ENCODE data around the gene SEPTIN10. TPM values are rescaled to one million over a fixed set of nuclear protein-coding genes. Genes with fewer than 3 reads are reported as not detected.

The SEPTIN10 gene
- total and polyA plus RNA-seq, 2 experiments from 2014 or later = 52.3 to 85.1 TPM

GRCh38 chr2:109513230-109513629 is 100.5 kb downstream of the SEPTIN10 start:
- H3K4me3 ChIP-seq = no peak overlapping the region
- Mint-ChIP-seq H3K36me3 (ENCODE audit: low read depth) (no peaks in the 10 kb centered on the region), H3K9me3 (no peaks in the 10 kb centered on the region), H3K4me3 (no peak overlapping the region), H3K27me3 (ENCODE audit: insufficient read depth, low read depth, poor library complexity) (peaks cover 14% of the 10 kb centered on the region), H3K27ac (no peak overlapping the region), H3K4me1 (peaks cover 4% of the 10 kb centered on the region; the same call in 1 of the 3 replicates)
- H3F3A ChIP-seq (replicated peaks; ENCODE audit: low read depth) = no peaks in the 10 kb centered on the region
- DNase-seq (ENCODE audit: low spot score) = no peak
- TF ChIP-seq POLR2AphosphoS5 (IDR thresholded peaks at IDR 0.05; ENCODE audit: low read depth) (no peak), ZNF114 (CRISPR knock-in tag; IDR thresholded peaks at IDR 0.05) (no peak), JUNB (IDR thresholded peaks at IDR 0.05; ENCODE audit: unreplicated experiment) (no peak), EZH2 (IDR thresholded peaks at IDR 0.05; ENCODE audit: low read depth, unreplicated experiment) (no peak), ZNF462 (CRISPR knock-in tag; IDR thresholded peaks at IDR 0.05) (no peak), NANOG (IDR thresholded peaks at IDR 0.05; ENCODE audit: borderline replicate concordance) (no peak), ZNF331 (CRISPR knock-in tag; IDR thresholded peaks at IDR 0.05; ENCODE audit: low read depth) (no peak), CTCF (conservative IDR thresholded peaks at IDR 0.05; ENCODE audit: low read depth in 2 of 2) (no peak), EZH2phosphoT487 (IDR thresholded peaks at IDR 0.05; ENCODE audit: unreplicated experiment) (no peak), STAT1 (IDR thresholded peaks at IDR 0.05; ENCODE audit: unreplicated experiment) (no peak), ETS1 (IDR thresholded peaks at IDR 0.05) (no peak), CREB1 (CRISPR knock-in tag; IDR thresholded peaks at IDR 0.05; ENCODE audit: low read depth) (no peak)
- TF ChIP-seq, protein P1, sequence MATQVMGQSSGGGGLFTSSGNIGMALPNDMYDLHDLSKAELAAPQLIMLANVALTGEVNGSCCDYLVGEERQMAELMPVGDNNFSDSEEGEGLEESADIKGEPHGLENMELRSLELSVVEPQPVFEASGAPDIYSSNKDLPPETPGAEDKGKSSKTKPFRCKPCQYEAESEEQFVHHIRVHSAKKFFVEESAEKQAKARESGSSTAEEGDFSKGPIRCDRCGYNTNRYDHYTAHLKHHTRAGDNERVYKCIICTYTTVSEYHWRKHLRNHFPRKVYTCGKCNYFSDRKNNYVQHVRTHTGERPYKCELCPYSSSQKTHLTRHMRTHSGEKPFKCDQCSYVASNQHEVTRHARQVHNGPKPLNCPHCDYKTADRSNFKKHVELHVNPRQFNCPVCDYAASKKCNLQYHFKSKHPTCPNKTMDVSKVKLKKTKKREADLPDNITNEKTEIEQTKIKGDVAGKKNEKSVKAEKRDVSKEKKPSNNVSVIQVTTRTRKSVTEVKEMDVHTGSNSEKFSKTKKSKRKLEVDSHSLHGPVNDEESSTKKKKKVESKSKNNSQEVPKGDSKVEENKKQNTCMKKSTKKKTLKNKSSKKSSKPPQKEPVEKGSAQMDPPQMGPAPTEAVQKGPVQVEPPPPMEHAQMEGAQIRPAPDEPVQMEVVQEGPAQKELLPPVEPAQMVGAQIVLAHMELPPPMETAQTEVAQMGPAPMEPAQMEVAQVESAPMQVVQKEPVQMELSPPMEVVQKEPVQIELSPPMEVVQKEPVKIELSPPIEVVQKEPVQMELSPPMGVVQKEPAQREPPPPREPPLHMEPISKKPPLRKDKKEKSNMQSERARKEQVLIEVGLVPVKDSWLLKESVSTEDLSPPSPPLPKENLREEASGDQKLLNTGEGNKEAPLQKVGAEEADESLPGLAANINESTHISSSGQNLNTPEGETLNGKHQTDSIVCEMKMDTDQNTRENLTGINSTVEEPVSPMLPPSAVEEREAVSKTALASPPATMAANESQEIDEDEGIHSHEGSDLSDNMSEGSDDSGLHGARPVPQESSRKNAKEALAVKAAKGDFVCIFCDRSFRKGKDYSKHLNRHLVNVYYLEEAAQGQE (IDR thresholded peaks at IDR 0.05; ENCODE audit: unreplicated experiment) = no peak
- no peaks in the 10 kb centered on the region for H3K4me1 ChIP-seq (ENCODE audit: insufficient read depth)
- ATAC-seq = no peak
- H4K20me1 ChIP-seq (replicated peaks; ENCODE audit: insufficient read depth) = no peaks in the 10 kb centered on the region
- no peaks in the 10 kb centered on the region for H3K36me3 ChIP-seq (ENCODE audit: insufficient read depth)
- H2AFZ ChIP-seq = no peak overlapping the region
- H3K27me3 ChIP-seq (ENCODE audit: insufficient read depth) = no peaks in the 10 kb centered on the region
- no peak overlapping the region for H3K4me2 ChIP-seq
- no peak overlapping the region for H3K27ac ChIP-seq (ENCODE audit: low read depth)
- H3K9me2 ChIP-seq (ENCODE audit: insufficient read depth) = no peaks in the 10 kb centered on the region
- H3K79me2 ChIP-seq (replicated peaks; ENCODE audit: insufficient read depth) = no peaks in the 10 kb centered on the region
